ENCODE measurements around the gene EIF5. TPM values are rescaled to one million over a fixed set of nuclear protein-coding genes. Genes with fewer than 3 reads are reported as not detected.

EIF5 gene
- 243 TPM for polyA plus RNA-seq (2013, experiment 1 of 2)
- 253 TPM for polyA plus RNA-seq (2013, experiment 2 of 2)

- H3K14ac ChIP-seq (ENCODE audit: low read length in 2 of 2), result peak within 1 kb of the TSS; percentile 68 to 100
- H3K27ac ChIP-seq (ENCODE audit: low read length, poor library complexity, severe bottlenecking), result peak within 1 kb of the TSS; percentile 99
- H3K9me3 ChIP-seq (ENCODE audit: control insufficient read depth, low read length), result no peaks in the 10 kb centered on the region
- H3K23ac ChIP-seq (ENCODE audit: low read length in 2 of 2), result peak within 1 kb of the TSS; percentile 90 to 95
- peak within 1 kb of the TSS; percentile 93 to 98 for H3K4me3 ChIP-seq (ENCODE audit: insufficient read depth in 1 of 2, low read depth in 1 of 2, low read length in 2 of 2)
- peak within 1 kb of the TSS; percentile 75 for H3K4me2 ChIP-seq (ENCODE audit: low read length, poor library complexity, severe bottlenecking)
- H2AFZ ChIP-seq (ENCODE audit: low read depth, low read length), result peak within 1 kb of the TSS; percentile 92
- H2AK5ac ChIP-seq (ENCODE audit: low read length, severe bottlenecking), result peak within 1 kb of the TSS; percentile 75
- peak within 1 kb of the TSS; percentile 100 for H2BK5ac ChIP-seq (ENCODE audit: low read depth, low read length, poor library complexity, severe bottlenecking)
- peak within 1 kb of the TSS; percentile 100 for H4K8ac ChIP-seq (ENCODE audit: low read length)
- peak; percentile 98 for DNase-seq
- peak within 1 kb of the TSS; percentile 90 for H2BK120ac ChIP-seq (ENCODE audit: low read depth, low read length)
- peaks cover 3% of the 10 kb centered on the region for H3K79me1 ChIP-seq (replicated peaks; ENCODE audit: low read length, poor library complexity, severe bottlenecking)
- peak within 1 kb of the TSS; percentile 98 to 100 for H3K18ac ChIP-seq (ENCODE audit: low read depth in 1 of 2, low read length in 2 of 2)
- peak within 1 kb of the TSS; percentile 97 for H2BK15ac ChIP-seq (ENCODE audit: low read depth, poor library complexity, severe bottlenecking)
- peak within 1 kb of the TSS; percentile 100 for H3K9ac ChIP-seq (ENCODE audit: low read length)
- H2BK12ac ChIP-seq (ENCODE audit: low read length in 2 of 2), result peak within 1 kb of the TSS in 1 of 2 experiments; percentile 69
- H3K27me3 ChIP-seq (ENCODE audit: control insufficient read depth in 1 of 2, insufficient read depth in 1 of 2, low read length in 2 of 2), result no peaks in the 10 kb centered on the region
- WGBS, result under 1% methylated on average over 77 of the region's 103 CpGs
- H3K4ac ChIP-seq (ENCODE audit: low read depth in 1 of 2, low read length in 2 of 2), result peak within 1 kb of the TSS; percentile 99 to 100
- peak within 1 kb of the TSS; percentile 100 for H4K91ac ChIP-seq (ENCODE audit: low read length)
- peaks cover 17 to 38% of the 10 kb centered on the region in 2 experiments for H3K36me3 ChIP-seq (ENCODE audit: control insufficient read depth in 1 of 2, insufficient read depth in 2 of 2, low read depth in 1 of 2, low read length in 2 of 2)
- H3K4me1 ChIP-seq (ENCODE audit: control insufficient read depth, insufficient read depth, low read depth, low read length), result peaks cover 6% of the 10 kb centered on the region
Observed at GRCh38 chr14:103333754-103334643, at the start of gene EIF5. Gene EIF5 (plus strand): TSS chr14:103334237. CDS start chr14:103335861, 1,624 bp downstream.

DNA sequence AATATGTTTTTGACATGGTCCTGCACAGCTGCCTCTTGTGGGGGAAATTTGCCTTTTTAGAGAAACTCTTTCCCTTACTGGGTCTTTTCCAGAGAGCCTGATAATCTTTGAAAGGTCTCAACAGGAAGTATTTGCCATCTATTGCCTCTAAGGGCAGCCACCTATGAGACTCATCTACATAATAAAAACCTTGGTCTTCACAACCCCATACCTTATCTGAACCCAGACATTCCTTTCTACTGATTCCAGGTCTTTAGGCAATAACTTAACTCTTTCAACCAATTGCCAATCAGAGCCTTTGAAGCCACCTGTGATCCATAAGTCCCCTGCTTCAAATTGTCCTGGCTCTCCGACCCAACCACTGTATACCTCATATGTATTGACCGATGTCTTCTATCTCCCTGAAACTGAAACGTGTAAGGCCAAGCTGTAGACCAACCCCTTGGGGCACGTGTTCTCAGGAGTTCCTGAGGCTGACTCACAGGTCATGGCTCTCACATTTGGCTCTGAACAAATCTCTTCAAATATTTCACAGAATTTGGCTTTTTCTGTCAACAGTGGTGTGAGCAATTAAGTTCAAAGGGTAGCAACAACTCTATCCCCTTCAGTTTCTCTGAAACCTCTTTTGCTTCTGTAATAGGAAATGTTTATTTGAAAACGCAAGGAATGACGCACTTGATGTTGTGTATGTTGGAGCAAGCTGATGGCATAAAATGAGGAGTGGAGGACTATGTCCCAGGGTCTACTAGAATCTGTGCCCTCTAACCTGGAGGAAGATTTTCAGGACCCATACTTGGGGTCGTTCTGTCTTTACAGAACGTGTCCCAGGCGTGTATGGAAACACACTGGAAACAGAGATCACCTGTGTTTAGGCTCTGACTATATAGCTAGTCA, 49.2 kb upstream of the EIF5 start:
- Histone ChIP-seq H2BK15ac (ENCODE audit: low read depth, poor library complexity, severe bottlenecking) (no peak overlapping the region), H3K36me3 (ENCODE audit: control insufficient read depth in 1 of 2, insufficient read depth in 2 of 2, low read depth in 1 of 2, low read length in 2 of 2) (no peaks in the 10 kb centered on the region), H3K4me3 (ENCODE audit: insufficient read depth in 1 of 2, low read depth in 1 of 2, low read length in 2 of 2) (no peak overlapping the region), H2BK5ac (ENCODE audit: low read depth, low read length, poor library complexity, severe bottlenecking) (no peak overlapping the region), H3K4me1 (ENCODE audit: control insufficient read depth, insufficient read depth, low read depth, low read length) (no peaks in the 10 kb centered on the region), H3K79me1 (replicated peaks; ENCODE audit: low read length, poor library complexity, severe bottlenecking) (no peaks in the 10 kb centered on the region), H2AFZ (ENCODE audit: low read depth, low read length) (no peak overlapping the region), H3K9me3 (ENCODE audit: control insufficient read depth, low read length) (no peaks in the 10 kb centered on the region), H3K4me2 (ENCODE audit: low read length, poor library complexity, severe bottlenecking) (no peak overlapping the region), H3K27ac (ENCODE audit: low read length, poor library complexity, severe bottlenecking) (no peak overlapping the region), H2BK12ac (ENCODE audit: low read length in 2 of 2) (no peak overlapping the region), H3K9ac (ENCODE audit: low read length) (no peak overlapping the region), H2AK5ac (ENCODE audit: low read length, severe bottlenecking) (no peak overlapping the region), H3K18ac (ENCODE audit: low read depth in 1 of 2, low read length in 2 of 2) (no peak overlapping the region), H3K14ac (ENCODE audit: low read length in 2 of 2) (no peak overlapping the region), H4K8ac (ENCODE audit: low read length) (no peak overlapping the region), H3K27me3 (ENCODE audit: control insufficient read depth in 1 of 2, insufficient read depth in 1 of 2, low read length in 2 of 2) (peaks cover 21 to 26% of the 10 kb centered on the region in 2 experiments), H4K91ac (ENCODE audit: low read length) (no peak overlapping the region), H3K4ac (ENCODE audit: low read depth in 1 of 2, low read length in 2 of 2) (no peak overlapping the region), H3K23ac (ENCODE audit: low read length in 2 of 2) (no peak overlapping the region), H2BK120ac (ENCODE audit: low read depth, low read length) (no peak overlapping the region)
- 60% methylated on average over 9 of the region's 9 CpGs for WGBS
- DNase-seq, result peak; percentile 48

DNA sequence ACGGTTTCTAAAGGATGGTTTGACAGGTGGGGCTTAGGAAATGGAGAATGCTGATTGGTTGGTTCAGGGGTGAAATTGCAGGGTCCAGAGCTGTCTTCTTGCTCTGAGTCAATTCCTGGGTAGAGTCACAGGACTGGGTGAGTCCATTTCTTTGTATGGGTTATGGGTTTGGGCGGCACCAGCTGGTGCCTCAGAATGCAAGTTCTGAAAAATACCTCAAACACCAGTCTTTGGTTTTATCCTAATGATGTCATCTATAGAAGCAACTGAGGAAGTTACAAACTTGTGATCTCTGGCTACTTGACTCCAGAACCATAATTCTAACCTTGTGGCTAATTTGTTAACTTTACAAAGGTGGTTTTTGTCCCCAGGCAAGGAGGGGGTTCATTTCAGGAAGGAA, 47.6 kb upstream of the EIF5 start:
- Histone ChIP-seq H3K36me3 (ENCODE audit: control insufficient read depth in 1 of 2, insufficient read depth in 2 of 2, low read depth in 1 of 2, low read length in 2 of 2) (no peaks in the 10 kb centered on the region), H2AFZ (ENCODE audit: low read depth, low read length) (no peak overlapping the region), H2BK120ac (ENCODE audit: low read depth, low read length) (no peak overlapping the region), H3K4me3 (ENCODE audit: insufficient read depth in 1 of 2, low read depth in 1 of 2, low read length in 2 of 2) (no peak overlapping the region), H3K79me1 (replicated peaks; ENCODE audit: low read length, poor library complexity, severe bottlenecking) (no peaks in the 10 kb centered on the region), H3K4me2 (ENCODE audit: low read length, poor library complexity, severe bottlenecking) (no peak overlapping the region), H3K4me1 (ENCODE audit: control insufficient read depth, insufficient read depth, low read depth, low read length) (no peaks in the 10 kb centered on the region), H3K18ac (ENCODE audit: low read depth in 1 of 2, low read length in 2 of 2) (no peak overlapping the region), H2BK15ac (ENCODE audit: low read depth, poor library complexity, severe bottlenecking) (no peak overlapping the region), H3K27ac (ENCODE audit: low read length, poor library complexity, severe bottlenecking) (no peak overlapping the region), H3K14ac (ENCODE audit: low read length in 2 of 2) (no peak overlapping the region), H3K23ac (ENCODE audit: low read length in 2 of 2) (no peak overlapping the region), H4K8ac (ENCODE audit: low read length) (no peak overlapping the region), H2BK5ac (ENCODE audit: low read depth, low read length, poor library complexity, severe bottlenecking) (no peak overlapping the region), H3K9me3 (ENCODE audit: control insufficient read depth, low read length) (no peaks in the 10 kb centered on the region), H3K27me3 (ENCODE audit: control insufficient read depth in 1 of 2, insufficient read depth in 1 of 2, low read length in 2 of 2) (peaks cover 33 to 39% of the 10 kb centered on the region in 2 experiments), H2AK5ac (ENCODE audit: low read length, severe bottlenecking) (no peak overlapping the region), H3K4ac (ENCODE audit: low read depth in 1 of 2, low read length in 2 of 2) (no peak overlapping the region), H3K9ac (ENCODE audit: low read length) (no peak overlapping the region), H4K91ac (ENCODE audit: low read length) (no peak overlapping the region), H2BK12ac (ENCODE audit: low read length in 2 of 2) (no peak overlapping the region)
- no peak for DNase-seq
- WGBS, result 97% methylated on average over 1 of the region's 2 CpGs

Data from mesenchymal stem cell (in vitro differentiated cells and primary cell).